Measurements from ENCODE around the gene FLNB. TPM values are rescaled to one million over a fixed set of nuclear protein-coding genes. Genes with fewer than 3 reads are reported as not detected.

Gene FLNB
- total RNA-seq, 1 experiment from 2014 or later = 147 TPM

DNA sequence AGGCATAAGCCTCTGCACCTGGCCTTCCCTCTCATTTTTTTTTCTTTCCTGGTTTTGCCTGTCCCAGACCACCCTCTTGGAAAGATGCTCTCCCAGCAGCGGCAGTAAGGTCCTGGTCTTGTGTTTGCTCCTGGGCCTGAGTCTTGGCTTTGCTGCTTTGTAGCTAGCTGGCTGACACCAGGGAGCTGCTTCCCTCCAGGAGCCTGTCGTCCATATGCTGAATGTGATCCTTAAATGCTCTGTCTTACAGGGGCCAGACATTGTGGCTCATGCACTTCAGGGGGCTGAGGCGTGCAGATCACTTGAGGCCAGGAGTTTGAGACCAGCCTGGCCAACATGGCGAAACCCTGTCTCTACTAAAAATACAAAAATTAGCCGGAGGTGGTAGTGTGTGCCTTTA is 17.2 kb downstream of the FLNB start:
- CTCF ChIA-PET = interaction anchor here (2.0 kb wide), 1 partner anchor 24 kb away, joined by 6 read pairs; no protein-coding TSS in a partner anchor
- Mint-ChIP-seq H3K27ac (ENCODE audit: unreplicated experiment) (no peak overlapping the region), H3K4me1 (ENCODE audit: low read depth, unreplicated experiment) (peaks cover 50% of the 10 kb centered on the region), H3K4me3 (ENCODE audit: low read depth, unreplicated experiment) (no peak overlapping the region), H3K9me3 (ENCODE audit: low read depth, unreplicated experiment) (no peaks in the 10 kb centered on the region), H3K36me3 (ENCODE audit: insufficient read depth, unreplicated experiment) (peaks cover 5% of the 10 kb centered on the region), H3K27me3 (ENCODE audit: unreplicated experiment) (no peaks in the 10 kb centered on the region)
- TF ChIP-seq, protein P1, sequence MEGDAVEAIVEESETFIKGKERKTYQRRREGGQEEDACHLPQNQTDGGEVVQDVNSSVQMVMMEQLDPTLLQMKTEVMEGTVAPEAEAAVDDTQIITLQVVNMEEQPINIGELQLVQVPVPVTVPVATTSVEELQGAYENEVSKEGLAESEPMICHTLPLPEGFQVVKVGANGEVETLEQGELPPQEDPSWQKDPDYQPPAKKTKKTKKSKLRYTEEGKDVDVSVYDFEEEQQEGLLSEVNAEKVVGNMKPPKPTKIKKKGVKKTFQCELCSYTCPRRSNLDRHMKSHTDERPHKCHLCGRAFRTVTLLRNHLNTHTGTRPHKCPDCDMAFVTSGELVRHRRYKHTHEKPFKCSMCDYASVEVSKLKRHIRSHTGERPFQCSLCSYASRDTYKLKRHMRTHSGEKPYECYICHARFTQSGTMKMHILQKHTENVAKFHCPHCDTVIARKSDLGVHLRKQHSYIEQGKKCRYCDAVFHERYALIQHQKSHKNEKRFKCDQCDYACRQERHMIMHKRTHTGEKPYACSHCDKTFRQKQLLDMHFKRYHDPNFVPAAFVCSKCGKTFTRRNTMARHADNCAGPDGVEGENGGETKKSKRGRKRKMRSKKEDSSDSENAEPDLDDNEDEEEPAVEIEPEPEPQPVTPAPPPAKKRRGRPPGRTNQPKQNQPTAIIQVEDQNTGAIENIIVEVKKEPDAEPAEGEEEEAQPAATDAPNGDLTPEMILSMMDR (IDR thresholded peaks at IDR 0.05; ENCODE audit: unreplicated experiment) = no peak
- intact Hi-C loops (cut with micrococcal nuclease; ENCODE audit: unreplicated experiment) = no loop called here
- no peak for DNase-seq
- BruUV-seq (replicated peaks) = no TSS peak

DNA sequence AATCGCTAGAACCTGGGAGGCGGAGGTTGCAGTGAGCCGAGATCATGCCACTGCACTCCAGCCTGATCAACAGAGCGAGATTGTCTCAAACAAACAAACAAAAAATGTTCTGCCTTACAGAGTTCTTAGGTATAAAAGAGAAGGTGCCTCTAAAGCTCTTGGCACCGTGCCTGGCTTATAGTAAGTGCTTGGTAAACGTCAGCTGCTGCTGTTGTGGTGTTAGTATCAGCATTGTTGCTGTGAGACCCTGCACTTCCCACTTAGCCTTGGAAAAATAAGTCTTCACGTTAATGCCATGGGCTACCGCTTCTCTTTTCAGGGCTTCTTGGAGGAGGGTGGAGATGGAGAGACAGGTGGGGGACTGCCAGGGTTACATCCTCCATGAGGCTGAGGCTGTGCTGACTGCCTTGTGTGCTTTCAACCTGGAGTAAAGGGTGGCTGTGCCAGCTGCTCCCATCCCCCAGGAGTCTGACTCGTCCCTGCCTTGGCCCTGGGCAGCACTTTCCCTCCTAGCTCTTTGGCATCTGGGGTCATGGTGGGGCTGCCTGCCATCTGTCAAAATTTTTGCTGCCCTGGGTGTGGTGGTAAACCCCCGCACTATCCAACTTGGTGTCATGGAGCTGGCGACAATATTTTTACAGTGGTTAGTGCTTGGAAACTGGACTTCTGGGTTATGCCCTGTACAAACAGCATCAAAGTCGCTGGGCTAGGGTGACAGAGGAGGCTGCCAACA is 17.8 kb downstream of the FLNB start:
- TF ChIP-seq, protein P1 (IDR thresholded peaks at IDR 0.05; ENCODE audit: unreplicated experiment) = no peak
- Mint-ChIP-seq H3K36me3 (ENCODE audit: insufficient read depth, unreplicated experiment) (peaks cover 5% of the 10 kb centered on the region), H3K4me1 (ENCODE audit: low read depth, unreplicated experiment) (peaks cover 44% of the 10 kb centered on the region), H3K9me3 (ENCODE audit: low read depth, unreplicated experiment) (no peaks in the 10 kb centered on the region), H3K27ac (ENCODE audit: unreplicated experiment) (no peak overlapping the region), H3K4me3 (ENCODE audit: low read depth, unreplicated experiment) (no peak overlapping the region), H3K27me3 (ENCODE audit: unreplicated experiment) (no peaks in the 10 kb centered on the region)
- intact Hi-C loops (cut with micrococcal nuclease; ENCODE audit: unreplicated experiment) = no loop called here
- DNase-seq = no peak
- BruUV-seq (replicated peaks) = no TSS peak
- CTCF ChIA-PET = interaction anchor here (2.0 kb wide), 1 partner anchor 23 kb away, joined by 6 read pairs; no protein-coding TSS in a partner anchor

DNA sequence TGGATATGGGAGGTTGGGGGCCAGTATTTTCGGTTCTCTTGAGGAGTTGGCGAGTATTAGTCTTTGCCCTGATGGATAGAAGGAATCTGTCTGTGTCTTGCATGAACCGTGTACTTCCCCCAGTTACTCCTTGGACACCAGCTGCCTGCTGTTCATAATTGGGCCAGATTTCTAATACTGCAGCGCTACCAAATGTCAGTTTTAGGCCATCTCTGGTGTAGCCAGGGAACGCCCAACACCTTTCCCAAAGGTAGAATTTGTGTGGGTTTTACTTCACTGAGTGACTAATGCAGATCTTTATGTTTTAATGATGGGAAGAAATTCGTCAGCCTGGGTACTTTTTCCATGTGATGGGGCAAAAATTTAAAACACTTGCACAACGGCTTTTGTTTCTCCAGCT is 18.4 kb downstream of the FLNB start:
- CTCF ChIA-PET = interaction anchor here (2.0 kb wide), 1 partner anchor 23 kb away, joined by 6 read pairs; no protein-coding TSS in a partner anchor
- no peak for DNase-seq
- intact Hi-C loops (cut with micrococcal nuclease; ENCODE audit: unreplicated experiment) = no loop called here
- TF ChIP-seq, protein P1 (IDR thresholded peaks at IDR 0.05; ENCODE audit: unreplicated experiment) = no peak
- Mint-ChIP-seq H3K27ac (ENCODE audit: unreplicated experiment) (no peak overlapping the region), H3K4me3 (ENCODE audit: low read depth, unreplicated experiment) (no peak overlapping the region), H3K36me3 (ENCODE audit: insufficient read depth, unreplicated experiment) (peaks cover 5% of the 10 kb centered on the region), H3K4me1 (ENCODE audit: low read depth, unreplicated experiment) (peaks cover 38% of the 10 kb centered on the region), H3K27me3 (ENCODE audit: unreplicated experiment) (no peaks in the 10 kb centered on the region), H3K9me3 (ENCODE audit: low read depth, unreplicated experiment) (no peaks in the 10 kb centered on the region)
- BruUV-seq (replicated peaks) = no TSS peak

DNA sequence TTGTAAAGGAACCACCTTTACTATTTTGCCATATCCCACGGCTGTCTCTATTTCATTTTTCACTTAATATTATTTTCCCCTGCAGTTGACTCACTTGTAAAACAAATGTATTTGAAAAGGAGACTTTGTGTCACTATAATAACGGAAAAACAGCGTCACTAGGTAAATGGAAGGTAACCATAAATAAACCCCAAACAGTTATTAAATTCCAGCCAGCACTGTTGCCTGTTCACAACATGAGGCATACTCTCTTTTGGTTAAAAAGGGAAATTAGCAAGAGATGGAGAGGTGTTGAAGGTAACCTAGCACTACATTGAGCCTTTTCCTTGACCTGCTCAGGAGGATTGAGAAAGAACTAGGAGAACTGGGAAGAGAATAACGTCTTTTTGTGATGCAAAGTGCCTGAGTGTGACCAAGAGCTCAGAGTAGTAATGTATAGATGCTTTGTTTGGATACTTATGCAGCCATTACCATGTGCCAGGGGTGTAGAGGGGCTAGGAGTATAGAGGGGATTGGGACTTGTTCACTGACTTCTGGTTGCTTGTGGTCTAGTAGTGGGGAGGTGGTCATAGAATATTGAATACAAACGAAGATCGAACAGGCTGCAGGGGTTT is 19.6 kb downstream of the FLNB start:
- Mint-ChIP-seq H3K27ac (ENCODE audit: unreplicated experiment) (no peak overlapping the region), H3K4me1 (ENCODE audit: low read depth, unreplicated experiment) (peaks cover 28% of the 10 kb centered on the region), H3K27me3 (ENCODE audit: unreplicated experiment) (no peaks in the 10 kb centered on the region), H3K36me3 (ENCODE audit: insufficient read depth, unreplicated experiment) (peaks cover 11% of the 10 kb centered on the region), H3K9me3 (ENCODE audit: low read depth, unreplicated experiment) (no peaks in the 10 kb centered on the region), H3K4me3 (ENCODE audit: low read depth, unreplicated experiment) (no peak overlapping the region)
- intact Hi-C loops (cut with micrococcal nuclease; ENCODE audit: unreplicated experiment) = no loop called here
- DNase-seq = no peak
- CTCF ChIA-PET = no interaction called here
- TF ChIP-seq, protein P1 (IDR thresholded peaks at IDR 0.05; ENCODE audit: unreplicated experiment) = no peak
- BruUV-seq (replicated peaks) = no TSS peak

All from Calu3 (cell line).